Urinary bladder (tissue), 4 donors: ENCODE results near the gene HIGD1B. TPM values are rescaled to one million over a fixed set of nuclear protein-coding genes. Genes with fewer than 3 reads are reported as not detected.
"Not testable (repeated sequence)": the region's sequence is repeated elsewhere in the genome, so short reads cannot be mapped to it uniquely, and the experiment has no call there.

Experiments
- DNase-seq: peaks from one replicate; pipeline ENCODE4 v3.0.0-alpha.2; 2015; ENCODE audit errors: extremely low spot score
- H3K27ac ChIP-seq: one replicate; pipeline ENCODE4 v1.5.1; 2013; ENCODE audit warnings: low read depth, mild to moderate bottlenecking, moderate library complexity
- H3K36me3 ChIP-seq: one replicate; pipeline ENCODE4 v1.6.1; 2013; ENCODE audit warnings: mild to moderate bottlenecking, moderate library complexity; ENCODE audit not compliant: insufficient read depth
- H3K4me1 ChIP-seq: one replicate; pipeline ENCODE4 v1.6.1; 2013; ENCODE audit warnings: mild to moderate bottlenecking, moderate library complexity; ENCODE audit not compliant: insufficient read depth
- H3K4me3 ChIP-seq: one replicate; pipeline ENCODE4 v1.5.1; 2013; ENCODE audit warnings: low read depth, low read length
- WGBS: extraction: QIAGEN DNeasy Blood & Tissue Kit; methylation state at CpG from one replicate; pipeline ENCODE4 v1.1.7; 2013; 5-methylcytosine and 5-hydroxymethylcytosine counted together
- polyA plus RNA-seq: library from polyadenylated mRNA; stranded (reverse); fragments of 200-250 nt; gene quantifications from one replicate; pipeline ENCODE4 v1.2.3, GENCODE V29; 2013
- total RNA-seq: library from RNA; depleted of rRNA; stranded (reverse); fragments of >200 nt; gene quantifications from one replicate; pipeline ENCODE4 v1.2.3, GENCODE V29; 2014
- donor health status: healthy with polysubstance abuse.
- donor health status: healthy.

HIGD1B gene
- total RNA-seq: 2.1 TPM
- 9.6 TPM for polyA plus RNA-seq

DNA sequence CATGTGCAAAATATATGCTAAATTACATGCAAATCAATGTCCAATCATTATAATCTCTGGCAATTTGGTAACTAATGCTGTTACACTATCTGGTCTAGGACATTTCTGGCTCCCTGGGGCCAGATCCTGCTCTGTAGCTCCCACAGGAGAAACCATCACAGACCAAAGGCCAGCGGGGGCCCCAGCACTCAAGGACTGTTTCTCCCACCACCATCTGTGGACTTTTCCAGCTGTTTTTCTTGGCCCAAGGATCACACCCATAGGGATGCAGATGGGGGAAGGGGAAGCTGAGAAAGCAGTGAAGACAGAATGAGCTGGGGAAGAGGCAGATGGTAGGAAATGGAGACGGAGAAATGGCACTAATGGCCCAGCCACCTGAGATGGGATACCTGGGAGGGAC lies at the start of gene HIGD1B:
Gene HIGD1B, plus strand, starts transcription at position 298 of the 400 bp plus-strand sequence. CDS start 270 bp downstream, outside the sequence.
- Histone ChIP-seq H3K4me3 (no peak within 1 kb of the TSS), H3K4me1 (no peaks in the 10 kb centered on the region), H3K27ac (no peak within 1 kb of the TSS), H3K36me3 (peaks cover 2% of the 10 kb centered on the region)
- no peak for DNase-seq
- 63% methylated on average over 2 of the region's 2 CpGs for WGBS

DNA sequence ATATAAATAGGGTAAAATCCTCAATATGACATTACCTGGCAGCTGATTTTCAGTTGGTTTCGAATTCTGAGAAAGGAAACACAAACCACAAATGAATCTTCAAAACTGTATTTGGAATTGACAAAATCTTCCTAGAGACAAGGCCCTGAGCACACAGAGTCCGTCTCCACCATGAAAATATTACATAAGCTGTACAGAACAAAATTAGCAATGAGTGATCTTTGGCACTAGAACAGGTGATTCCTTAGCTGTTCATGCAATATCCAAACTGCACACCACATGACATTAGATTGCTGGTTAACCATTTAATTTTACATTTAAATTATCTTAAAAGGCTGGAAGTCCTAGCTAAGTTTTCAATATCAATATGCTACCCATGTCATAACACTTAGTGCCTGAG lies 49.3 kb upstream of the HIGD1B start:
- Histone ChIP-seq H3K36me3 (no peaks in the 10 kb centered on the region), H3K4me3 (no peak overlapping the region), H3K27ac (no peak overlapping the region), H3K4me1 (no peaks in the 10 kb centered on the region)
- WGBS: 48% methylated on average over 2 of the region's 2 CpGs
- DNase-seq: no peak

DNA sequence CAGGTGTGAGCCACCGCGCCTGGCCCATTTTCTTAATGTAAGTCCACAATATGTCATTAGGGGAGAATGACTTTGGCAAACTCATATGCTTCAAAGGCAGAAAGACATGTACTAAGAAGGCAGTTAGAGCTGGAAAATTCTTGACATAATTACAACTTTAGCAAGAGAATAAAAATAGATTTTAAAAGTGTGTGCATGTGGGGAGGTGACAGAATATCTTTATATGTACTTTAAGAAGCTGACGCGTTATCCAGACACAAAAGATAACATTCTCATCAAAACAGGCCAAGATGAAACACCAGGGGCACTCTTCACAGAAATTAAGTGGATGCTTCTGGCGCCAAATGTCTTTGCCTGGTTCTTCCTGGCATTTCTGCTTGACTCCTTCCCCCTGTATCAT lies 45.8 kb upstream of the HIGD1B start:
- H3K27ac ChIP-seq: no peak overlapping the region
- 62% methylated on average over 5 of the region's 5 CpGs for WGBS
- no peaks in the 10 kb centered on the region for H3K4me1 ChIP-seq
- H3K36me3 ChIP-seq: no peaks in the 10 kb centered on the region
- H3K4me3 ChIP-seq: no peak overlapping the region
- DNase-seq: no peak

DNA sequence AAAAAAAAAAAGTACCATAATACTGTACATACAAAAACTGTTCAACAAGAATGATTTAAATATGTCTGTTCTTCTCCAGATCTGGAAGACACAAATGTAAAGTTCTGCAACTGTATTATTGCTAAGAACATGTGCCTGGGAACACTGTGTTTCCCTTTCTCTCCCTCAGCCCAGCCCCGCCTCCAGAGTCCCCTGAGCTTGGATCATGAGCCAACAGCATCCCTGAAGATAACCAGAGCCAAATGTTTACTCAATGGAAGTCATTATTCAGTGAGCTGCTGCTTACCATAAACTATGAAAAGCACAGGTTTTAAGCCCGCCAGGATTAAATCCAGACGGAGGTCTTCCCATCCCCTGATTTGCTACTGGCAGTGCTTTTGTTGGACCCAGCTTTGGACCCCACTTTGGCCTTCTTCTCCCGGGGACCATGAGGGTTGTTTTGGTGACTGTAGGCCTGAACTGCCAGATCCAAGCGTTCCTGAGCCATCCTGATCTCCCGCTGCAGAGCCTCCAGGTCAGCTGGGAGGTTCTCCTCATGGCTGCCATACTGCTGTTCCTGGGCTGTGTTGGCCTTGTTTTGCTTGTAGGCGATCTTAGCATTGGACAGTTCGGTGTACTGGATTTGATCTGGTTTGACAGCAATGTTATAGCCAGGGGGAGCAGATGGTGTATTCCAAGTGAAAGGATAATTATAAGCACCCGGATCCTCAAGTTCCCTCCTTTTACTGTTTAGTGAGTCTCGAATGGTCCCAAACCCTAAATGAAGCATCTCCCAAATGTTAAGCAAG lies 43.2 kb upstream of the HIGD1B start:
- Histone ChIP-seq H3K4me3 (no peak overlapping the region), H3K27ac (no peak overlapping the region), H3K36me3 (no peaks in the 10 kb centered on the region), H3K4me1 (no peaks in the 10 kb centered on the region)
- WGBS: 47% methylated on average over 10 of the region's 10 CpGs
- DNase-seq: no peak

DNA sequence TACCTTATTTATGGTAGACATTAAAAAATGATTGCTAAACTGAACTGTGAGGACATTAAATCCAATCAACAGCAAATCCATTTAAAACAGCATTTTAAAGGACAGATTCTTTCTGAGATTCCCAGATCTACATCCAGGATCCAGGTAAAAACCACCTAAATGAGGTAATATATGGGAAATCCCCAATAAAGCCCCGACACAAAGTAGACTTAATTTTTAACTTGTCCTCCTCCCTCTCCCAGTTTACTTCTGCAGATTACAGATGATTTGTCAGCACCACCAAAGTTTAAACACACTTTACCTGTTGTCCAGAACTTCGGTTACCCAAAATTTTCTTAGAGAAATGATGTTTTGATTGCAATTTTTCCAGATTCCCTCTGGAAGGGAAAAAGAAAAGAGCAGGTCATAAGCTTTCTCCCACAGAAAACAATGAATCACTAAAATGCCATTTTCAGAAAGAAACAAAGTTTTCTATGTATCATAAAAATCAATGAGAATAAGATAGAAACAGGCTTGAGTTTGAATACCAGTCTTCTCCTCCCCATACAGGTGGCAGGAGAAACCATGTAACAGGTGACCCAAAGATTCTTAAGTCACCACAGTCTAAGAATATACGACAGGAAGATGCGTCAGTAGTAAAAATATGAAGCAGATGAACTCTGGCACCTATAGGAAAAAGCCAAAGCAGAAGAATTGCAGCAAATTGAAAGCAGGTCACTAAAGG lies 40.4 kb upstream of the HIGD1B start:
- no peak for DNase-seq
- WGBS: 76% methylated on average over 4 of the region's 4 CpGs
- Histone ChIP-seq H3K4me1 (no peaks in the 10 kb centered on the region), H3K27ac (no peak overlapping the region), H3K36me3 (no peaks in the 10 kb centered on the region), H3K4me3 (no peak overlapping the region)

DNA sequence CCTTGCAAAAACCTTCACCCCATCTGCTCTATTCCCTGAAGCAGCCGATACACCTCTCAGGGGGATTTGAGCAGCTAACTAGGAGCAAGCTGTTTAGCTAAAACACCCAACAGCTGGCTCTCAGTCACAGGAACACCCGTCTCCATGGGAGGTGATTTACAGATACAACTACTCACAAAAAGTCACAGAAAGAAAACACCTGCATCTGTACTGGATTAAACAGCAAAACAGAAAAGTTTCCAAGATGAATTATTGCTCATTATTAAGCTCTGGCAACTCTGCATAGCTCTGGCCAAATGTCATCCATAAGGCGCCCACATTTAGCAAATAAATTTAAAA lies 39.9 kb upstream of the HIGD1B start:
- no peak for DNase-seq
- Histone ChIP-seq H3K27ac (no peak overlapping the region), H3K36me3 (no peaks in the 10 kb centered on the region), H3K4me3 (no peak overlapping the region), H3K4me1 (no peaks in the 10 kb centered on the region)
- WGBS: 43% methylated on average over 3 of the region's 3 CpGs

DNA sequence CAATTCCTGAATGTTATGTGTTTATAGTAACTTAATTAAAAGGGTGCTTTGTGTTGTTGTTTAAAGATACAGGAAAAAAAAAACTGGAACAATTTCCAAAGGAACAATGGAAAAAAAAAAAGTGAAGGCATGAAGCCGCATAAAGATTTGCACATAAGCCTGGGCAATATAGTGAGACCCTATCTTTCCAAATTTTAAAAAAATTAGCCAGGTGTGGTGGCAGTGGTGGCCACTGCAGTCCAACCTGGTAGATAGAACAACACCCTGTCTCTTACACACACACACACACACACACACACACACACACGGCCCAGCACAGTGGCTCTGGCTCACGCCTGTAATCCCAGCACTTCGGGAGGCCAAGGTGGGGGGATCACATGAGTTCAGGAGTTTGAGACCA lies 39.5 kb upstream of the HIGD1B start:
- DNase-seq: no peak
- WGBS: 86% methylated on average over 4 of the region's 4 CpGs

DNA sequence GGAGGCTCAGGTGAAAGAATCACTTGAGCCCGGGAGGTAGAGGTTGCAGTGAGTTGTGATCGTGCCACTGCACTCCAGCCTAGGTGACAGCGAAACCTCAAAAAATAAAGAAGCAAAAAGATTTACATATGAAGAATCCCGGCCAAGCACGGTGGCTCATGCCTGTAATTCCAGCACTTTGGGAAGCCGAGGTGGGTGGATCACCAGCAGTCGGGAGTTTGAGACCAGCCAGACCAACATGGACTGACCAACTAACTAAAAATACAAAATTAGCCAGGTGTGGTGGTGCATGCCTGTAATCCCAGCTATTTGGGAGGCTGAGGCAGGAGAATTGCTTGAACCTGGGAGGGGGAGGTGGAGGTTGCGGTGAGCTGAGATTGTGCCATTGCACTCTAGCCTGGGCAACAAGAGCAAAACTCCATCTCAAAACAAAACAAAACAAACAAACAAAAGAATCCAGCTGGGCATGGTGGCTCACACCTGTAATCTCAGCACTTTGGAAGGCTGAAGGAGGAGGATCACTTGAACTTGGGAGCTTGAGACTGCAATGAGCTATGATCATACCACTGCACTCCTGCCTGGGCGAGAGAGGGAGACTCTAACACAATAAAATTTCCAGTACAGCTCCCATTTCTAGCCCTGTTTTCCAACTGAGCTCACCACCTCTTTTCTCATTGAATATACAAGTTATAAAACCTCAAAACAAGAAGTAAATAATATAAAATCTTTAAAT lies 38.9 kb upstream of the HIGD1B start:
- not testable (repeated sequence) for H3K4me3 ChIP-seq, H3K36me3 ChIP-seq, DNase-seq, H3K27ac ChIP-seq, H3K4me1 ChIP-seq
- WGBS: 91% methylated on average over 9 of the region's 9 CpGs

More for the DNA sequence above, 39.5 kb upstream of the HIGD1B start:
- no peak overlapping the region for H3K27ac ChIP-seq
- H3K4me1 ChIP-seq: no peaks in the 10 kb centered on the region
- H3K36me3 ChIP-seq: no peaks in the 10 kb centered on the region
- no peak overlapping the region for H3K4me3 ChIP-seq

DNA sequence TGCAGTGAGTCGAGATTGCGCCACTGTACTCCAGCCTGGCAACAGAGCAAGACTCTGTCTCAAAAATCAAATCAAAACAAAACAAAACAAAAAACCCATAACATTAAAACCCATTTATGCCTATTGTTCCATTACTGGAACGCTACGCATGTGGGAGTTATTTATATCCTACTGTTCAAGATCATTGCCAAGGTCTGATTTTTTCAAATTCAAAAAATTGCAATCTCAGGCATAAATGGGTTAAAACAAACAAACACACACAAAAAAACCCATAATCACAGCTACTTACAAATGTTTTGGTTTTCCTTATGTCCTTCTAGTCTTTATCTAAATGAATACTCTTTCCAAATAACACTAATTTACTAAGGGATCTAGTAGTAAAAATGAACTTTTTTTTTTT lies 35.4 kb upstream of the HIGD1B start:
- Histone ChIP-seq H3K27ac (no peak overlapping the region), H3K36me3 (no peaks in the 10 kb centered on the region), H3K4me3 (no peak overlapping the region), H3K4me1 (no peaks in the 10 kb centered on the region)
- DNase-seq: no peak
- 38% methylated on average over 4 of the region's 4 CpGs for WGBS

DNA sequence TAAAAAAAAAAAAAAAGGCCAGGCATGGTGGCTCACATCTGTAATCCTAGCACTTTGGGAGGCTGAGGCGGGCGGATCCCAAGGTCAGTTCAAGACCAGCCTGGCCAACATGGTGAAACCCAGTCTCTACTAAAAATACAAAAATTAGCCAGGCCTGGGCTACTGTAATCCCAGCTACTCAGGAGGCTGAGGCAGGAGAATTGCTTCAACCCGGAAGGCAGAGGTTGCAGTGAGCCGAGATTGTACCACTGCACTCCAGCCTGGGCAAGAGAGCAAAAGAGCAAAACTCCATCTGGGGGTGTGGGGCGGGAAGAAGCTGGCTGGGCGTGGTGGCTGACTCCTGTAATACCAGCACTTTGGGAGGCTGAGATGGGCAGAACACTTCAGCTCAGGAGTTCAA lies 29.2 kb upstream of the HIGD1B start:
- not testable (repeated sequence) for H3K4me3 ChIP-seq, H3K36me3 ChIP-seq, DNase-seq, H3K4me1 ChIP-seq, H3K27ac ChIP-seq
- WGBS: 77% methylated on average over 6 of the region's 6 CpGs

DNA sequence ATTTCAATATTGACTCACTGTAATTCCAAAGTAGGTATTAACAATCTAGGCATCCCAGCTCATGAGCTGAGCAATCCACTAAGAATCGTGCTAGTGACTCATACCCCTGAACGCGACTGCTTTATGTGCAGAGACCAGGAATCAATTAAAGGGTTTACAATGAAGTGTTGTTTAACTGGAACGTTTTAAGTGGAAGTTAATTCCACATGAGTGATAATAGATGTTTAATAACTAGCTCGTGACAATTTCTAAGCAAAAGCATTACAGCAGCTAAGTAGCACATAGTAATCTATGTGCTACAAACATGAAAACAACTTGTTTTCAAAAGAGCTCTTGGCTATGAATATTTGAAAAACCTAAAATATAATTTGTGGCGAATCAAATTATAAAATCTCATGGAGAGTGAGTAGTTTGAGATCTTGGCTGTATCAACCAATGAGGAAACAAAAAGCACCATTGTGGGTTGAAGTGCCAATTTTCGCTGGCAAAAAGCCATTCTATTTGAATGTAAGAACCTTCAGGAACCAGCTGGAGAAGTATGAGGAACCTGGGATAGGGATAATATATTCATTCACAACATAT lies 27.0 kb upstream of the HIGD1B start:
- 24% methylated on average over 7 of the region's 7 CpGs for WGBS
- no peaks in the 10 kb centered on the region for H3K36me3 ChIP-seq
- no peak overlapping the region for H3K4me3 ChIP-seq
- no peak for DNase-seq
- H3K4me1 ChIP-seq: no peaks in the 10 kb centered on the region
- H3K27ac ChIP-seq: peak overlapping the region; percentile 38

DNA sequence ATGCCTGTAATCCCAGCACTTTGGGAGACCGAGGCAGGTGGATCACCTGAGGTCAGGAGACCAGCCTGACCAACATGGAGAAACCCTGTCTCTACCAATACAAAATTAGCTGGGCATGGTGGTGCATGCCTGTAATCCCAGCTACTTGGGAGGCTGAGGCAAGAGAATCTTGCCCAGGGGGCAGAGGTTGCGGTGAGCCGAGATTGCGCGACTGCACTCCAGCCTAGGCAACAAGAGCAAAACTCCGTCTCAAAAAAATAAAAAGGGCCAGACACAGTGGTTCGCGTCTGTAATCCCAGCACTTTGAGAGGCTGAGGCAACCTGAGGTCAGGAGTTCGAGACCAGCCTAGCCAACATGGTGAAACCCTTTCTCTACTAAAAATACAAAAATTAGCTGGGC lies 22.4 kb upstream of the HIGD1B start:
- not testable (repeated sequence) for H3K4me1 ChIP-seq, H3K4me3 ChIP-seq, H3K27ac ChIP-seq, H3K36me3 ChIP-seq, DNase-seq
- WGBS: 95% methylated on average over 9 of the region's 9 CpGs

DNA sequence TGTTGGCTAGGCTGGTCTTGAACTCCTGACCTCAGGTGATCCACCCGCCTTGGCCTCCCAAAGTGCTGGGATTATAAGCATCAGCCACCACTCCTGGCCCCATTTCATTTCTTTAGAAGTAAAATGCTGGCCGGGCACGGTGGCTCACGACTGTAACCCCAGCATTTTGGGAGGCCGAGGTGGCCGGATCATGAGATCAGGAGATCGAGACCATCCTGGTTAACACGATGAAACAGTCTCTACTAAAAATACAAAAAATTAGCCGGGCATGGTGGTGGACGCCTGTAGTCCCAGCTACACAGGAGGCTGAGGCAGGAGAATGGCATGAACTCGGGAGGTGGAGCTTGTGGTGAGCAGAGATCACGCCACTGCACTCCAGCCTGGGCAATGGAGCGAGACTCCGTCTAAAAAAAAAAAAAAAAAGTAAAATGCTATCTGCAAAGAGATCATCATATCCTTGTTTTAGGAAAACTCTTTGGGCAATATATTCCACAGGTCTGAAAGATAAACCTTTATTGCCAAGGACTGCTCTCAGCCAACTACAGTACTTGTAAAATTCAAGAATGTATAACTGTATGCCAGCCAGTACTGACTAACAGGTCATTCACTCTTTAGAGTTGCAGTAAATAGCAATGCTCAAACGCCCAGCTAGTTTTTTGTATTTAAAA lies 21.4 kb upstream of the HIGD1B start:
- H3K4me3 ChIP-seq: no peak overlapping the region
- no peak for DNase-seq
- H3K36me3 ChIP-seq: no peaks in the 10 kb centered on the region
- H3K4me1 ChIP-seq: no peaks in the 10 kb centered on the region
- 77% methylated on average over 15 of the region's 15 CpGs for WGBS
- no peak overlapping the region for H3K27ac ChIP-seq
